ENCODE measurements around the gene EIF4E2.

DNA sequence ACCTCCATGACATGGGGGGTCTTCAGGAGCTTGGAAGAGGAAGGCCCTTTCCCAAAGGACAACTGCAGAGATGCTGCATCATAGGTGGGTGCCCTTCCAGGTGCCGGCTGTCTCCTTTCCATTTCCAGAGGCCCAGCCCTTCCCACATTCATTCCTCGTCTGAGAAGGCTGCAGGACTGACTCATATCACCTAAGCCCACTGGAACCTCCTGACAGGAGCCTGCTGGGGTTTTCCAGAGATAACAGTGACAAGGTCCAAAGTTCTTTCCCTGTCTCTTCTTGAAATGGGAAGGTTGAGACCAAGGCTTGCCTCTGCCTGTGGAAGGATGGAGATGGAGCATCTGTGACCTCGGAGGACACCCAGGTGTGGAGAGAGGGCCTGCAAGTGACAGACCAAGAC lies 33.9 kb upstream of the EIF4E2 start:
- TF ChIP-seq, protein P1, sequence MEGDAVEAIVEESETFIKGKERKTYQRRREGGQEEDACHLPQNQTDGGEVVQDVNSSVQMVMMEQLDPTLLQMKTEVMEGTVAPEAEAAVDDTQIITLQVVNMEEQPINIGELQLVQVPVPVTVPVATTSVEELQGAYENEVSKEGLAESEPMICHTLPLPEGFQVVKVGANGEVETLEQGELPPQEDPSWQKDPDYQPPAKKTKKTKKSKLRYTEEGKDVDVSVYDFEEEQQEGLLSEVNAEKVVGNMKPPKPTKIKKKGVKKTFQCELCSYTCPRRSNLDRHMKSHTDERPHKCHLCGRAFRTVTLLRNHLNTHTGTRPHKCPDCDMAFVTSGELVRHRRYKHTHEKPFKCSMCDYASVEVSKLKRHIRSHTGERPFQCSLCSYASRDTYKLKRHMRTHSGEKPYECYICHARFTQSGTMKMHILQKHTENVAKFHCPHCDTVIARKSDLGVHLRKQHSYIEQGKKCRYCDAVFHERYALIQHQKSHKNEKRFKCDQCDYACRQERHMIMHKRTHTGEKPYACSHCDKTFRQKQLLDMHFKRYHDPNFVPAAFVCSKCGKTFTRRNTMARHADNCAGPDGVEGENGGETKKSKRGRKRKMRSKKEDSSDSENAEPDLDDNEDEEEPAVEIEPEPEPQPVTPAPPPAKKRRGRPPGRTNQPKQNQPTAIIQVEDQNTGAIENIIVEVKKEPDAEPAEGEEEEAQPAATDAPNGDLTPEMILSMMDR (IDR thresholded peaks at IDR 0.05), result no peak
- no peak for TF ChIP-seq POLR2A (IDR thresholded peaks at IDR 0.05)
- no peak for TF ChIP-seq EP300 (IDR thresholded peaks at IDR 0.05)

All from stomach (tissue), 4 donors.